HFFc6 (cell line): ENCODE results near the gene INSYN2B. TPM values are rescaled to one million over a fixed set of nuclear protein-coding genes. Genes with fewer than 3 reads are reported as not detected.

Experiments used
- DNase-seq: peaks from one replicate; pipeline ENCODE4 v3.0.0-alpha.2; 2018
- H3K27ac Mint-ChIP-seq: 2 replicates; pipeline ENCODE4 v1.8.0; 2020; ENCODE audit warnings: mild to moderate bottlenecking, mixed read lengths
- H3K27me3 Mint-ChIP-seq: 2 replicates; pipeline ENCODE4 v1.8.0; 2021; ENCODE audit warnings: mild to moderate bottlenecking, moderate library complexity, mixed read lengths; ENCODE audit not compliant: insufficient read depth
- H3K36me3 Mint-ChIP-seq: 2 replicates; pipeline ENCODE4 v1.8.0; 2021; ENCODE audit warnings: low read depth, mixed read lengths
- H3K4me1 Mint-ChIP-seq: 2 replicates; pipeline ENCODE4 v1.8.0; 2020; ENCODE audit warnings: low read depth, mixed read lengths
- H3K4me3 Mint-ChIP-seq: 2 replicates; pipeline ENCODE4 v1.8.0; 2020; ENCODE audit warnings: mild to moderate bottlenecking, moderate library complexity, mixed read lengths
- H3K9me3 Mint-ChIP-seq: 2 replicates; pipeline ENCODE4 v1.8.0; 2020; ENCODE audit warnings: mild to moderate bottlenecking, mixed read lengths
- CTCF ChIP-seq: fragments of 200-600 bp; sonication (generic); IDR thresholded peaks from 2 replicates; pipeline ENCODE4 v1.5.0; 2021; ENCODE audit warnings: antibody characterized with exemption, mild to moderate bottlenecking
- total RNA-seq, 6 experiments: library from RNA; stranded (reverse); fragmentation: NEBNext Ultra II Directional; extraction: Animal tissue kit (Norgen Biotek cat#: 25700); gene quantifications; 2 replicates in 1 of 6; 3 replicates in 5 of 6; pipeline ENCODE4 v1.2.3, GENCODE V29; 2021

The INSYN2B gene
- total RNA-seq, 6 experiments from 2014 or later, result 13.7 to 17.4 (median 16.0) TPM

- Mint-ChIP-seq H3K4me1 (peaks cover 74% of the 10 kb centered on the region), H3K9me3 (no peaks in the 10 kb centered on the region), H3K4me3 (no peak overlapping the region), H3K27ac (no peak overlapping the region; the same call in 1 of the 2 replicates), H3K27me3 (peaks cover 1% of the 10 kb centered on the region; the same call in 1 of the 2 replicates), H3K36me3 (peaks cover 60% of the 10 kb centered on the region)
- TF ChIP-seq CTCF, result no peak
- no peak for DNase-seq
Measured at GRCh38 chr5:169950333-169950732, 30.0 kb downstream of the INSYN2B start.

- Mint-ChIP-seq H3K27ac (peak overlapping the region; percentile 97), H3K36me3 (peaks cover 53% of the 10 kb centered on the region), H3K4me3 (peak overlapping the region; percentile 71), H3K4me1 (peaks cover 74% of the 10 kb centered on the region), H3K9me3 (no peaks in the 10 kb centered on the region), H3K27me3 (peaks cover 1% of the 10 kb centered on the region; the same call in 1 of the 2 replicates)
- no peak for DNase-seq
- TF ChIP-seq CTCF, result no peak
Measured at GRCh38 chr5:169946743-169947295, 33.5 kb downstream of the INSYN2B start.

- no peak for TF ChIP-seq CTCF
- peak overlapping the region; percentile 97 for H3K27ac Mint-ChIP-seq
- peak; percentile 97 for DNase-seq
- peak overlapping the region; percentile 71 for H3K4me3 Mint-ChIP-seq
- H3K4me1 Mint-ChIP-seq, result peaks cover 77% of the 10 kb centered on the region
- peaks cover 1% of the 10 kb centered on the region; the same call in 1 of the 2 replicates for H3K27me3 Mint-ChIP-seq
- peaks cover 53% of the 10 kb centered on the region for H3K36me3 Mint-ChIP-seq
- H3K9me3 Mint-ChIP-seq, result no peaks in the 10 kb centered on the region
Measured at GRCh38 chr5:169945831-169946261, 34.4 kb downstream of the INSYN2B start.

DNA sequence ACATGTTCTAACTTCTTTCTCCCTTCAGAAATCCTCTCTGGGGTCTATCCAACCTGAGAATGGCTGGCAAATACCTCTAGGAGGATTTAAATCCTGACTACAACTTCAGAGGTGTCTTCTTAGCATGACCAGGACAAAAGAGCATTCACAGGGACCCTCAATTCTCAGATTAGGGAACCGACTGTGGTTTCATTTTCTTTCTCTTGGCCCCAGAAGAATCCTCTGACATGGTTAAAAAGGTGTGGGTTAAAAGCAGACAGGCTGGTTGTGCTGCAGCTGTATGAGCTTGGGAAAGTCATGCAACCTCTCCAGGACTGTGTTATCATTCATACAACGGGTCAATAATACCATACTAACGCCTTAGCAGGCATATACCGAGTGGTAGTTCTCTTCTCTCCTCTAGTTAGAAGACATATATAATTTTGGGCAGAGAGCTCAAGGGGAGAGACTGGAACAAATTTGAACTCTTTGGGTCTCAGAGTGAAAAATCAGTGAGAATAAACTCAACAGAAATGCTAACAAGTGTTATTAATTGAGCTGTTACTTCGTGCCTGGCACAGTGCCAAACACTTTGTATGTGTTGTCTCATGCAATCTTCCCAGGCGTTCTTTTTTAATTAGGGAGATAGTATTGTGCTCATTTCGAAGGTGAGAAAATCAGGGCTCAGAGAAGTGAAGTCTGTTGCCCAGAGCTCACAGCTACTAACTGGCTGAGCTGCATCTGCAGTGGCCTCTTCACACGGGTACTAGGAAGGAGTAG, 35.2 kb downstream of the INSYN2B start:
- peak overlapping the region; percentile 71 for H3K4me3 Mint-ChIP-seq
- H3K9me3 Mint-ChIP-seq, result no peaks in the 10 kb centered on the region
- H3K27me3 Mint-ChIP-seq, result peaks cover 1% of the 10 kb centered on the region; the same call in 1 of the 2 replicates
- peaks cover 79% of the 10 kb centered on the region for H3K4me1 Mint-ChIP-seq
- TF ChIP-seq CTCF, result no peak
- H3K27ac Mint-ChIP-seq, result peak overlapping the region; percentile 97
- DNase-seq, result no peak
- H3K36me3 Mint-ChIP-seq, result peaks cover 48% of the 10 kb centered on the region

DNA sequence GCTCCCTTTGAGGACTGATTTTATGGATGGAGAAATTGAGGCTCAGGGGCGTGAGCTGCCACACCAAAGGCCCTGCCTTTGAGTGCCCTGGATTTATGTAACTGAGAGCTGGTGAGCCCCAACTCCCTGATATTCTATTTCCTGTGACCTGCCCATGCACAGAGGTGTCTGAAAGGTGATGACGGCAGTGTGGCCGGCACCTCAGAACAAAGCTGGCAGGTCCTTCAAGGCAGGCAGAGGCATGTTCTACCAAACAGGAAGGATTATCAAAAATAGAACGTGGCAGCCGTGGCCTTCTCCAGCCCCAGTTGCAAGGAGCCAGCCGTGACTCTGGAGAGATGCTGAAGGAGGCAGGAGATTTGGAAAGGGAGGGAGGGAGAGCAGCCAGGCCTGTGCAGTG, 36.2 kb downstream of the INSYN2B start:
- DNase-seq, result no peak
- H3K4me3 Mint-ChIP-seq, result no peak overlapping the region
- H3K36me3 Mint-ChIP-seq, result peaks cover 38% of the 10 kb centered on the region
- H3K27me3 Mint-ChIP-seq, result peaks cover 1% of the 10 kb centered on the region; the same call in 1 of the 2 replicates
- no peaks in the 10 kb centered on the region for H3K9me3 Mint-ChIP-seq
- peak overlapping the region; percentile 29; the same call in 1 of the 2 replicates for H3K27ac Mint-ChIP-seq
- H3K4me1 Mint-ChIP-seq, result peaks cover 76% of the 10 kb centered on the region
- no peak for TF ChIP-seq CTCF
